Ishikawa (cell line): ENCODE measurements around the gene CACNA1C.

Experiments
- CEBPB ChIP-seq: IDR thresholded peaks from 2 replicates; pipeline ENCODE4 v1.6.1; 2012
- EP300 ChIP-seq: IDR thresholded peaks from 2 replicates; pipeline ENCODE4 v1.6.1; 2012; ENCODE audit warnings: borderline replicate concordance
- RAD21 ChIP-seq: IDR thresholded peaks from 2 replicates; pipeline ENCODE4 v1.6.1; 2012; ENCODE audit warnings: low read depth
- REST ChIP-seq: IDR thresholded peaks from 2 replicates; pipeline ENCODE4 v1.6.1; 2012; ENCODE audit warnings: low read depth, mild to moderate bottlenecking
- TCF12 ChIP-seq: IDR thresholded peaks from 2 replicates; pipeline ENCODE4 v1.6.1; 2012; ENCODE audit warnings: low read depth
- YY1 ChIP-seq: IDR thresholded peaks from 2 replicates; pipeline ENCODE4 v1.6.1; 2012; ENCODE audit warnings: low read depth

- TF ChIP-seq YY1 (no peak), REST (no peak), EP300 (no peak), RAD21 (no peak), TCF12 (no peak), CEBPB (no peak)
Observed at GRCh38 chr12:2319737-2320506, 267.1 kb downstream of the CACNA1C start.
